ENCODE results near the gene MSANTD2.

Gene MSANTD2

DNA sequence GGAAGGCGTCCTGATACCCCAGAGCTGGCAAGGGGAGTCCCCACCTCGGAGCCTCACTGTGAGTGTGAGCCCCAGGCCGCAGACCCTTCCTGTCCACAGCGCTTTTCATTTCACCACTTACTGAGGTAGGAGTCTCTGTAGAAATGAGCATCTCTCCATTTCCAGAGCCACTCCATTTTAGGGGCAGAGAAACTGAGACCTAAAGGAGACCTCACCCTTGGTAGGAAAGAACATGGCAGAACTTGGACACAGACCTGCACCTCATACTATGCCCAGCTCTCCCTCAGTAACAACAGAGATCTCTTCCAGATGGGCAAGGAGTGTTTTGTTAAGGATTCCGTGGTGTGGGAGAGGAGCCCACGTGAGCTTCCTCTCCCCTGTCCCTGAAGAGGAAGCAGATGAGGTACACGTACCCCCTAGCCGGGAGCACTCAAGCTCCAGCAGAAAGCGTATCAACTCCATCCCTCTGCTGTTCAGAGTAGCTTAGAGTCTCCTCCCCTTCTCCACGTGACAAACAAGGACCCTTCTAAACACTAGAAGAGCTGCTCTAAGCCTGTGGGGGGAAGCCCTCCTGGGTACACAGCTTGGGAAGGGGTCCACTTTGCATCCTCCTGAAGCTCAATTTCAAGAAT, 47.6 kb downstream of the MSANTD2 start:
- DNase-seq (ENCODE audit: low read depth), result no peak

DNA sequence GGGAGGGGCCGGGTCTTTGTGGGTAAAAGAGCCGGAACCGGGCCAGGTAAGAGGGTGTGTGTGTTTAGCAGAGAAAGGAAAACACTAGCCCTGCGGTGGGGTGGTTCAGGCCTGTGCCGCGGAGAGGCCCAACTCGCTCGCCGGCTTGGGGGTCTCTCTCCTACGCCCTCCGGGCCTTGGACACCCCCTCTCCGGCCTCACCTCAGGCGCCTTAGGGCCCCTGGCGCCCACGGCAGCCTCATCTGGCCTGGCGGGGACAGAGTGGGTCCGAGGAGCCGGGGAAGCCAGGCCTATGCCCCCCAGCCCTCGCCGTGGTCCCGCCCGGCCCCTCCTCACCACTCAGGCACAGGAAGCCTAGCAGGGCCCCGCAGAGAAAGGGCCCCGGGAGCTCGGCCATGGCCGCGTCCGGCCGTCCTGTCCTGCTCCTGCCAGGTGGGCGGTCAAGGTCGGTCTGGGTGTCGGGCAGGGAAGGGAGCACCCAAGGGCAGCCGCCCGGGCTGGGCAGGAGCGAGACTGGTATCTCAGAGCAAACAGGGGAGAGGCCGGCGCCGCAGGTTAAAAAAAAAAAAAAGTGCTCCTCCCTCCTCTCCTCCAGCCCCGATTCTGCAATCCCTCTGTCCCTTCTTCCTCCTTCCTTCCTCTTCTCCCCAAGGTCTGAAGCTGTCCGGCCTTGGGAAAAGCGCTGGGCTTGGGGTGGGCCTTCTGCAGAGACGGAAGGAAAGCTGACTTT, 48.3 kb downstream of the MSANTD2 start, which contains the start of gene VSIG2:
VSIG2 (minus strand) TSS at position 515 of the 730 bp plus-strand sequence; CDS start at position 397, 118 bp downstream.
- no peak for DNase-seq (ENCODE audit: low read depth)

DNA sequence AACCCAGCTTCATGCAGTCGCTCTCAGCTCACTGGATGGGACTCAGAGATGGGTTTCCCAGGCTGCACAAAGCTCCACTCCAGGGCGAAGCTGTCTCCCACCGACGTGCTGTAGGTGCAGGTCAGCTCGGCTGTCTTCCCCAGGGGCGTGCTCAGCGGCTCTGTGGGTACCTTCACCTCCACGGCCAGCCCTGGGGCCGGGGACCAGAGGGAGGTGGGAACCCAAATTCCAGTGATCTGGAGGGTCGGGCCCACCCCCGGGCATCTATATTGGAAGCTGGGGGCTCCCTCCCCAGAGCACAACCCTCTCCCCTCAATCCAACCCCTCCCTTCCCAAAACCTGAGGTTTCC, 48.8 kb downstream of the MSANTD2 start:
- no peak for DNase-seq (ENCODE audit: low read depth)

DNA sequence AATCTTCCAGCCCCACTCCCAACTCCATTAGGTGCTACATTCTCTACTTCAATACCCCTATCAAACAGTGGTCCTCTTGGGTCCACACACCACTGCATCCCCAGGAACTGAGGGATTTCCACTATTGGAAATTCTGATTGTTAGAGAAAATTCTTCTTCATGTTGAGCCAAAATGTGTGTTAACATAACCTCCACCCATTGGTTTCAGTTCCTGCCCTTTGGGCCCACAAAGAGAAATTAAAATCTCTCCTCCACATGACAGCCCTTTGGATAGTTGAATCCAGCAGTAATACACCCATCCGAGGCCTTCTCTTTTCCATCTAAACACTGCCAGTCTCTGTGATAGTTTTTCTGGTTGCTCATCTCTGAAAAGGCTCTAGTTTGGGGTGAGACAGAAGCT, 50.3 kb downstream of the MSANTD2 start:
- no peak for DNase-seq (ENCODE audit: low read depth)

DNA sequence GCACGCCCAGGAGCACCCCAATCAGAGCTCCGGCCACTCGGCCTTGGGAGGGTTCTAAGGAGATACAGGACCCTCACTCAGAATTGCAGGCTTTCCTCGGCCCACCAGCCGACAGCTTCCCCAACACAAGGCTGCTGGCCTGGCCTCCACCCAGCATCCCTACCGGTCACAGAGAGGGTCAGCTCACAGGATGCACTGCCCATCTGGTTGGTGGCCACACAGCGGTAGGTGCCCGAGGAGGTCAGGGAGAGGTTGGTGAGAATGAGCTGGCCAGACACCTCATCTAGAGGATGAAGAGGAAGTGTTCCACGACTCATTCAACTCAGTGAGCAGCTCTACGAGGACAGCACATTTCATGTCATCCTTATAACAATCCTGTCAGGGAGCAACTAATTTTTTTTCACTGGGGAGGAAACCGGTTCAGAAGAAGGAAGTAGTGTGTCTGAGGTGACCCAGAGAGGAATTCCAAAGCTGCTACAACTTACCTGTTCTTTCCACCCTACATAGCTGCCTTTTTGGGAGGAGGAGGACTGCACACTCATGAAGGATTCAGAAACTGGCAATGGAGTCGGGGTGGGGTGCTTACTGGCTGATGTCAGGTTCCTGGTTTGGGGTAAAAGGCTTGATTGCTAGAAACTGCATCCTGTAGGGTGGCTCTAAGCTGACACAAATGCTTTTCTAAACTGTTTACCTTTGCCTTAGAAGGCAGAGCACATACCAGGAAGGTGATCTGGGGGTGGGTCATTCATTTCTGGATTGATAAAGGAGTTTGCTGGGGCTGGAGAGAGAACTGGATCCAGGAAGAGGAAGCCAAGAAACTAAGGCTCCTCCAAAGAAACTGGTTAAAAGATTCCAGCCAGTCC, 51.5 kb downstream of the MSANTD2 start:
- no peak for DNase-seq (ENCODE audit: low read depth)

DNA sequence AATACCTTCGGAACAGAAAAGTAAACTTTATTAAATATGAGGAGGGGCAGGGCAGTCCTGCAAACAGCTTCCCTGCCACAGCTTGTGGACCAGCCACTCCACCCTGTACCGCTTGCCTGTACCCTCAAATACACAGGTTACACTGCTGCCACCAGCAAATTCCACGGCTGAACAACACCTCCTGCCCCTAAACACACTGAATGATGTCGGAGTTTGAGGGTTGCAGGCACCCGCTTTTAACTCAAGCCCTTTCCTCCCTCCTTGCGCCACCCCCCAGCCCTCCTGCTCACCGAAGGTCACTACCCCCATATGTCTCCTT, 52.1 kb downstream of the MSANTD2 start:
- DNase-seq (ENCODE audit: low read depth), result no peak

DNA sequence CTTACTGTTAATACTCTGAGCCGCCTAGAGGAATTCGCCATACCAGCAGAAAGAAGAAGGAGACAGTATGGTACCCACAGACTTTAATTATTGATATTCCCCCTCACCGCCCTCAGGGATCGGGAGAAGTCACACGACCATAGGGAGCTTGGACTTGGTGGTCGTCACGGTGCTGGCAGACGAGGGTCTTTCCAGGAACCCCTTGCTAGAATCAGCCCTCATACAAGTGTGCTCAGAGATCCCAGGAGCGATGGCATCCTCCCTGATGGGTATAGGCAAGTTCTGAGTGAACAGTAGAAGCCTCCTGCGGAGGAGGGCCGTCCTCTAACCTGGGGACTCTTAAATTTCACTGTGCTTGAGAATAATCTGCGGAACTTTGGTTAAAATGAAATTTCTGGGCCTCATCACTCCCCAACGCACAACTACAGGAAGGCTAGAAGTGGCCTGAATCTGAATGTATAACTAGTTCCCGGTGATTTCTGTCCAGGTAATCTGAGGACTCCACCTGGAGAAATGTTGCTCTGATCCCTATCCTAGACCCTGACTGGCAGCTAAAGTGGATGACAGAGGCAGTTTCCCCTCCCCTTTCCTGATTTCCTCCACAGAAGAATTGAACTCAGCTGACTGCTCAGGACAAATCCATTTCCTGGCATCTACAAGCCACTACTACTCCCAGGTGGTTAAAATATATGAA, 52.7 kb downstream of the MSANTD2 start:
- DNase-seq (ENCODE audit: low read depth), result no peak

DNA sequence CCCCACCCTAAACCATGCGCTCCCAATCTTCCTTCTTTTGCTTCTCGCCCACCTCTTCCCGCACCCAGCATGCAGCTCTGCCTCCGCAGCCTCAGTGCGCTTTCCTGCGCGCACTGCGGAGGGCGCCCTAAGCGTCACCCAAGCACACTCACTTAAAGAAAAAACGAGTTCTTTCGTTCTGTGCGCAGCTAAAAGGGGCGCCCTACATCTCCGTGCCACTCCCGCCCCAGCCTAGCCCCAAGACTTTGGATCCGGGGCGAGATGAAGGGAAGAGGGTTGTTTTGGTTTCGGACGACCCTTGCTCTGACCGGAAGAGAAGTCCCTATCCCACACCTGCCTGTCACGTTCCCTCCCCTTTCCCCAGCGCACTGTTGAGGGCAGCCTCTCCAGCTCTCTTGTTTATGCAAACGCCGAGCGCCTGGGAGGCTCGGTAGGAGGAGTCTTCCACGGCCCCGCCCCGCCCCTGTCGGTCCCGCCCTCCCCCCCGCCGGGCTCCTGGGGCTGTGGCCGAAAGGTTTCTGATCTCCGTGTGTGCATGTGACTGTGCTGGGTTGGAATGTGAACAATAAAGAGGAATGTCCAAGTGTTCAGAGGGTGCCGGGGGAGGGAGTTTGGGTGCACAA, 53.5 kb downstream of the MSANTD2 start:
- DNase-seq (ENCODE audit: low read depth), result peak; percentile 86

DNA sequence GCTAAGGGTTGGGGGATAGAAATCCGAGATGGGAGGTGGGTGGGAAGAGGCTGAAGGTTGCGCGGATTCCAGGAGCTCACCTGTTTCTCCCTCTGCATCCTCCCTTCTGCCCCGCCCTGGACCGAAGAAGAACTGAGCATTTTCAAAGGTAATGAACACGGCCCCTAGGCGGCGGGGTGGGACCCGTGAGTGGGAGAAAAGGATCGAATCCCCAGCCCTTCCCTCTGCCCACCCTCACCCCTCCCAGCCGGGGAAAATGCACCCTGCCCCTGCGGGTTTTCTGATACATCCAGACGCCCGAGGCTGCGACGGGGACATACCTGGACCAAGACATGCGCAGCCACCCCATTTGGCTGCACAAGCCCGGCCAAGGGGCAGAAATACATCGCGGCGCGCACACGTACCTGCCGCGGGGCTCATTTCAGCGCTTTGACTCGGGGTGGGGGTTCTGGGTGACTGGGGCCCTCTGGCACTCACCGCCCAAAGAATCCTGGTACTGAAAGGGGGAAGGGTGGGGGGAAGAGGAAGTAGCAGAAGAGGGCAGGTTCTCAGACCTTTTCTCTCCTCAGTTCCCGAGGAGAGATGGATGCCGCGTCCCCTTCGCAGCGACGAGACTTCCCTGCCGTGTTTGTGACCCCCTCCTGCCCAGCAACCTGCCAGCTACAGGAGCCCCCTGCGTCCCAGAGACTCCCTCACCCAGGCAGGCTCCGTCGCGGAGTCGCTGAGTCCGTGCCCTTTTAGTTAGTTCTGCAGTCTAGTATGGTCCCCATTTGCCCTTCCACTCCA, 54.2 kb downstream of the MSANTD2 start:
- no peak for DNase-seq (ENCODE audit: low read depth)

DNA sequence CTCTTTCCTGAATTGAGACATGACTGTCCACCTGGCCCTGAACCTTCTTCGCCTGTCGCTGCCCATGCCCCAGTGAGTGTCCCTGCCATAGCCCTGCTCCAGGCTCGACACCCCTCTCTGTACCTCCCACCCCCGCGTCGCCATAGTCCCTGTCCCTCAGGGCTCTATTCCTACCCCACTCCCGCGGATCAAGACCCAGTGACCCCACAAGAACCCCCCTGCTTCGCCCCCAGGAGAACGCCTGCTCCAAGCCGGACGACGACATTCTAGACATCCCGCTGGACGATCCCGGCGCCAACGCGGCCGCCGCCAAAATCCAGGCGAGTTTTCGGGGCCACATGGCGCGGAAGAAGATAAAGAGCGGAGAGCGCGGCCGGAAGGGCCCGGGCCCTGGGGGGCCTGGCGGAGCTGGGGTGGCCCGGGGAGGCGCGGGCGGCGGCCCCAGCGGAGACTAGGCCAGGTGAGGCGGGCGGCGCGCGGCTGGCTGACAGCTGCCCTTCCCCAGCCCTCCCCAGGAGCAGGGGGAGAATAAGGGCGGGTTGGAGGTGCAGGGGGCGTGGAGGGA, 54.9 kb downstream of the MSANTD2 start:
- DNase-seq (ENCODE audit: low read depth), result no peak

DNA sequence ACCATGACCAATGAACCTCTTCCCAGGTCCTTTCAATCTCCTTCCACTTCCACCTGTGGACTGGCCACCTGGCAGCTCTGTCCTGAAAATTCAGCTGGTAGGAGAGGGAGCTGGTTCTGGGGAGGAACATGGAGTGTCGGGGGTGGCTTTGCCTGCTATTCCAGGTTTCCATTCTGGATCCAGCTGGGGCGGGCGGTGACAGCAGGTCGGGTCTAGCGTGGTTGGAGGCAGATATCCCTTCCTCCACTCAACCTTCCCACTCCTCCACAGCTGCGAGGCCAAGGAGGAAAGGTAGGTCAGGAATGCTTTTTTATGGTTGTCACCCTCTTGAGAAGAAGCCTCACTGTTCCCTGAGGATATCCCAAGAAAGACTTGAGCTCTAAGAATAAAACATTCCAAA, 57.2 kb downstream of the MSANTD2 start:
- no peak for DNase-seq (ENCODE audit: low read depth)

DNA sequence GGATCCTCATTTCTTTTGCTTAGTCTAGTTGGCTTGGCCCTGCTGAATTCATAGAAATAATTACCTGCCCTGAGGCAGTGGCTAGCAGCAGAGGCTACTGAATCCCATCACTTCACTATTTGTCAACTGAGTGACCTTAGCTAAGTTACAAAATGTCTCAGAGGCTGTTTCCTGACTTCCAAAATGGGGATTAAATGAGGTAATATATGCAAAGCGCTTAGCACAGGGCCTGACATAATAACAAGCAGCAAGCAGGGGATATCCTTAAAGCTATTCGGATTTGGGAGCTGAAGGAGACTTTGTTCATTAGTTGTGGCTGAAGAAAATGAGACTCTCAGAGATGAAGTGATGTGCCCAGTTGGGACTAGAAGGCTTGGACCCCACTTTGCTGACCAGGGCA, 57.7 kb downstream of the MSANTD2 start:
- no peak for DNase-seq (ENCODE audit: low read depth)

DNA sequence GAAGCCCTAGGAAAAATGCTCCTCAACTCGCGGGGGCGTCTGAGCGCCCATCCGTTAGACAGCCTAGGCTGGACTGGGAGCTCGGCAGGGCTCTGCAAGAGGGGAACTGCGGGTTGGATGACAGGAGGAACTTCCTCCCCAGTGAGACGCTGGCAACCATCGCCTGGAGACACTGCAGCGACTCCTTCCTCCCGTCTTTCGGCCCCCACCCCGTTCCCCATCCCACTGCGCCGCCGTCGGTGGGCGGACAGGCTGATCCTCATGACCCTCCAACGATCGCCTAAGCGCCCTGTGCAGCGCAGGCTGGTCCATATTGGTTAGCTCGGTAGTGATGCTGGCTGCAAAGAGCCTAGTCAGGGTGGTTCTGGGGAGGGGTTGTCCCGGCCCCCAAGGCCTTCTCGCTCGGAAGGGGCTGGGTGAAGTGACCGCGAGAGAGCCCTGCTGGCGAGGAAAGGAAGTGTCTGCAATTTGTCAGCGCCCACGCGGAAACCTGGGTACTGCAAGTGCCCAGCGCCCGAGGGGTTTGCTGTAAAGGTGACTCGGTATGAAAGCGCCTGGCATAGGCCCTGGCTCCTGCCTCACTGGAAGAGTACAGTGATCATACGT, 59.8 kb downstream of the MSANTD2 start:
- peak; percentile 34 for DNase-seq (ENCODE audit: low read depth)

DNA sequence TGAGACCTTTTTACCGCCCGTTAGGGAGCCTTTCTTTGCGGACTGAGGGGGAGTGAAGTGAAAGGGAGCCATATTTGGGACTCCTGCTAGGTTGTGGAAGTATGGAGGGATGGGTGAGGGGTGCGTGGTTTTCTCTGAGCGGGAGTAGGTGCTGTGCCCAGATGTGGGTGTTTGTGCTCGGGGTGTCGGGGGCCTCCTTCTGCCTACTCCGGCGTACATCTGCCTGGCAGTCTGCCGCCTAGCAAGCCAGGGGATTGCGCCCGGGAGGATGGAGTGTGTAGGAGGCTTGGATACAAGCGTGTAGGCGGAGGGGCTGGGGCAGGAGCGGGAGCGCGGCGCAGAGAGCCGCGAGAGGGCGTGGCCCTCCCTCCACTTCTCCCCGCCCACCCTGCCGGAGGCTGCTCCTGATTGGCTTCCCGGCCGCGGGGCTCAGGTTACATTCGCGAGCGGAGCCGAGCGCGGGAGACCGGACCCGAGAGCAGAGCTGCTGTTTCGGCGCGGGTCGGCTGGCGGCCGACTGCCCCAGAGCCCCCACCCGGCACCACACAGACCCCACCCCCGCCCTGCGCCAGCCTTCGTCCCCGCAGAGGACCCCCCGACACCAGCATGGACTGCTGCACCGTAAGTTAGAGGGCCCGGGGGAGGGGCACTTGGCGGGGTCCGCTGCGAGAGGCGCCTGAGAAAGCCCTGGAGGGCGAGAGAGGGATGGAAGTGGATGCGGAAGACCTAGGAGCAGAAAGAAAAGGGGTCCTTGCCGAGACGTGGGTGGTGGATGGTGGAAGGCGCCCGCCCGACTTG, 60.5 kb downstream of the MSANTD2 start, which contains the start of gene NRGN:
NRGN (plus strand) TSS at position 464 of the 798 bp plus-strand sequence; CDS start at position 607, 143 bp downstream.
- peak; percentile 89 for DNase-seq (ENCODE audit: low read depth)

DNA sequence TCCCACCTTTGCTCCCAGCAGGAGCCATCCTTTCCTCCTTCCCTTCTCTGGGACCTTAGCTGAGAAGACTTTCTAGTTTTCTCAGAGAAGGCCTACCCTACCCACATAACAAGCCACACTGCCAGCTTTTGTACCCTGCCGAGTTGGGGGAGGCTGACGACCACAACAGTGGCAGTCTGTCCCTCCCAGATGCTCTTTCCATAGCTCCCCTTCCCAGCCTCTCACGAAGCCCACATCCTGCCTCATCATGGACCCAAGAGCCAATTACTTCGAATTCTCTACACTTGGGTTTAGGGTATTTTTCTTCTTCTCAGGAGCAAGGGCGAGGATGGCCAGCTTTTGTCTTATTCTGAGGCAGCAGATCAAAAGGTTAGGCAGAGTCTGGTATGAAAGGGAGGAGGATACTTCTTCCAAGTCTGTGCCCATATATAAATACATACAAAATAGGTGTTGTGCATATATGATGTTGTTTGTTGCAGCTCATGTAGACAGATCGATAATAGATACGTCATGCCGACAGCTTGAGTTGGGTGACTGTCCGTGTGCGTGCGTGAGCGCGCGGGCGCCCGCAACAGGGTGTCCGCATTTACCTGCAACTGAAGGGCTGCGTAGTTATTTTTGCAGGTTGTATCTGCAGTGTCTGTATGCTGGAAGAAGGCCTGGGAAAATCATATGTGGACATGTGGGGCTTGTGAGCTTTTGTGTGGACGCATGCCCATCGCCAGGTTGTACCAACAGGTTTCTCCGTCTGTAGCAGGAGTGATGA, 61.3 kb downstream of the MSANTD2 start:
- no peak for DNase-seq (ENCODE audit: low read depth)

DNA sequence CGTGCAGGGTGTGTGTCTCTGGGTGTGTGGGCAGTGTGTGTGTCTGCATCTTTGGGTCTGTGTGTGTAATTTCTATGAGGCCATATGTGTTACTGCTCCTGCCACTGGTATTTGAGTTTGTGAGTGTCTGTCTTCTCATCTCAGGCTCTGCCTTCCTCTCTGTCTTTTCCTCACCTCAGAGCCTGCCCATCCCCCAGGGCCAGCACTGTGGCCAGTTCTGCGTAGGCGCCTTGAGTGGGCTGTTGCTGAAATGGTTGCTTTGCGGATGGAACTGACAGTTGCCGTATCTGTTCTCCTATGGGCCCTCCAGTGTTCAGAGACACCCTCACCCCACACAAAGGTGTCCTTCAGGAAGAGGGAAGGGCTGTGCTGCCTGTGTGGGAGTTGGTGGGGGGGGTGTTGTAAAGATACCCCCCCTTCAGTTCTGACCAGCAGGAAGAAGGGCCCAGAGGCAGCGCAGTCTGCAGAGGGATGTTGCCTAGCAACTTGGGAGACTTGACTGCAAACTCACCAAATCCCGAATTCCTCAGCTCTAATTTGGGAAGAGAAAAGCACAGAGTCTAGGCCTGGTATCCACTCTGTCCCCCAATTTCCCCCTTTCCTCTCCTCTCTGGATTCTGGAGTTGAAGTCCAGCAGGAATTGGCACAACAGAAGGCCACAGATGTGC, 62.4 kb downstream of the MSANTD2 start:
- DNase-seq (ENCODE audit: low read depth), result no peak

DNA sequence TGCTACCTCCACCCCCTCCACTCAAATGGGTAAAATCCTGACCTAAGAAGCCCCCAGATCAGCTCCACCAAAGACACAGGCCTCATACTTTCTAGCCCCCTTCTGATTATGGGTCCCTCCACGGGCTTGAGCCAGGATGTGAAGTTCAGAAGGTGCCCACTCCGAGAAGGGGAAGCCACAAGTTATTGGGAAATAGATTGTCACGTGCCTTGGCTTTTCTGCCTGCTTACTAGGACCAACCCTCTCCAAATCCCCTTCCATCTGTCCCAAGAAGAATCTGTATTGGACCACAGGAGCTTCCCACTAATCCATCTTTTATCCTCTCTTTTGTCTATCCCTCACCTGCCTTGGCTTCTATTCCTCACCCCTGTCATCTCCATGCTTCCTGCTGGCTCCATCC, 63.5 kb downstream of the MSANTD2 start:
- no peak for DNase-seq (ENCODE audit: low read depth)

DNA sequence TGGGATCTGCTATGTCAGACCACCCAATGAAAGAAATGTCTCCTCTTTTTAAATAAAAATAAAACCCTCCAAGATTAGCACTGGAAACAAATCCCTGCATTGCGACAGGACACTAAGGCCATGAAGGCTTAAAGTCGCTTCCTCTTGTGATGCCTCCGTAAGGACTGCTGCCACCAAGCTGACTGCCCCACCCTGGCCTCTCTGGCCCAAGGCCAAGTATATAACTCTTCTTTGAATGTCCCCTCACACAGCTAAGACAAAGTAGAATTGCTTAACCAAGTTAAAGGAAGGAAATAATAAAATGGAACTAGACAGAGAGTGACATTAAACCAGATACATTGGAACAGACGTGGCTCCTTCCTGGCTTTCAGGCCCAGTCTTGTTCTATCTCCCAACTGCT, 68.0 kb downstream of the MSANTD2 start:
- DNase-seq (ENCODE audit: low read depth), result no peak

All from iris pigment epithelial cell (primary cell).